Measurements from ENCODE around the gene MAP3K8.

DNA sequence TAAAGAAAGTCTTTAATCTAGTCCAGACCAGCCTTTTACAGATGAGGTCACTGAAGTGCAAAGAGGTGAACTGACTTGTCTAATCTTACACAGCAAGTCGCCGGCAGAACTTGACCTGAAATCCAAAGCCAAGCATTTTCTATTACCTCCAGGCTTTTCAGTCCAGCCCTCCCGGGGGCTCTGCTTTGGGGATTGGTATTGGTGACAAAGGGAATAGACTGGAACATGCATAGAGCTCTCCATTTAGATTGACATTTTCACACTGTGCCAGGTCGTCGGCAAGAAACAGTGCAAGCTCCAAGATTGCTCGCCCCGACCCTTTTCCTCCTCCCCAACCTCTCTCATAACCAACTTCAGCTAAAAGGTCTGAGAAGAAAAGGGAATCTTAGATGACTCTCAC is 42.7 kb upstream of the MAP3K8 start:
- no peak for TF ChIP-seq POLR2A (IDR thresholded peaks at IDR 0.05)
- no peak for TF ChIP-seq CTCF (IDR thresholded peaks at IDR 0.05)

Data from testis (tissue), 2 donors.